ENCODE data around the gene PSD4.

Gene PSD4

GRCh38 chr2:113181258-113182051 is 7.7 kb downstream of the PSD4 start:
- H2AFZ ChIP-seq (ENCODE audit: low read depth, low read length, severe bottlenecking), result no peak overlapping the region
- no peaks in the 10 kb centered on the region for H3K9me3 ChIP-seq (ENCODE audit: insufficient read depth, low read length)
- H4K20me1 ChIP-seq (ENCODE audit: low read depth, low read length), result peaks cover 3% of the 10 kb centered on the region; the same call in 1 of the 2 replicates
- H3K36me3 ChIP-seq (ENCODE audit: low read length), result no peaks in the 10 kb centered on the region
- no peak overlapping the region for H3K9ac ChIP-seq (ENCODE audit: low read length)
- peaks cover 56% of the 10 kb centered on the region for H3K79me2 ChIP-seq (ENCODE audit: insufficient read depth, low read length)
- H3K27ac ChIP-seq (ENCODE audit: low read depth, low read length), result no peak overlapping the region
- TF ChIP-seq CTCF (IDR thresholded peaks at IDR 0.05; ENCODE audit: insufficient read depth, low read length, poor library complexity, severe bottlenecking), result no peak
- TF ChIP-seq EZH2phosphoT487 (conservative IDR thresholded peaks at IDR 0.05; ENCODE audit: low read length), result no peak
- H3F3A ChIP-seq (ENCODE audit: insufficient read depth), result no peaks in the 10 kb centered on the region
- no peaks in the 10 kb centered on the region for H3K27me3 ChIP-seq (ENCODE audit: low read length)
- no peak overlapping the region for H3K4me3 ChIP-seq (ENCODE audit: insufficient read depth, low read length, poor library complexity, severe bottlenecking)
- no peak overlapping the region for H3K4me2 ChIP-seq (ENCODE audit: low read depth, low read length, poor library complexity, severe bottlenecking)
- no peaks in the 10 kb centered on the region for H3K9me2 ChIP-seq (replicated peaks; ENCODE audit: insufficient read depth, low read length)

GRCh38 chr2:113182471-113183260 is 8.9 kb downstream of the PSD4 start:
- Histone ChIP-seq H3K9ac (ENCODE audit: low read length) (no peak overlapping the region), H3K27ac (ENCODE audit: low read depth, low read length) (no peak overlapping the region), H2AFZ (ENCODE audit: low read depth, low read length, severe bottlenecking) (no peak overlapping the region), H3K4me2 (ENCODE audit: low read depth, low read length, poor library complexity, severe bottlenecking) (no peak overlapping the region), H3K79me2 (ENCODE audit: insufficient read depth, low read length) (peaks cover 46% of the 10 kb centered on the region), H3K27me3 (ENCODE audit: low read length) (no peaks in the 10 kb centered on the region), H3F3A (ENCODE audit: insufficient read depth) (no peaks in the 10 kb centered on the region), H3K9me2 (replicated peaks; ENCODE audit: insufficient read depth, low read length) (no peaks in the 10 kb centered on the region), H3K36me3 (ENCODE audit: low read length) (peaks cover under 1% of the 10 kb centered on the region; the same call in 1 of the 2 replicates), H4K20me1 (ENCODE audit: low read depth, low read length) (peaks cover 3% of the 10 kb centered on the region; the same call in 1 of the 2 replicates), H3K4me3 (ENCODE audit: insufficient read depth, low read length, poor library complexity, severe bottlenecking) (no peak overlapping the region), H3K9me3 (ENCODE audit: insufficient read depth, low read length) (no peaks in the 10 kb centered on the region)
- TF ChIP-seq EZH2phosphoT487 (conservative IDR thresholded peaks at IDR 0.05; ENCODE audit: low read length) (no peak), CTCF (IDR thresholded peaks at IDR 0.05; ENCODE audit: insufficient read depth, low read length, poor library complexity, severe bottlenecking) (no peak)

GRCh38 chr2:113183264-113183663 is 9.5 kb downstream of the PSD4 start:
- Histone ChIP-seq H3K9me3 (ENCODE audit: insufficient read depth, low read length) (no peaks in the 10 kb centered on the region), H3K9ac (ENCODE audit: low read length) (no peak overlapping the region), H3K4me2 (ENCODE audit: low read depth, low read length, poor library complexity, severe bottlenecking) (no peak overlapping the region), H3K4me3 (ENCODE audit: insufficient read depth, low read length, poor library complexity, severe bottlenecking) (no peak overlapping the region), H3K9me2 (replicated peaks; ENCODE audit: insufficient read depth, low read length) (no peaks in the 10 kb centered on the region), H3K27ac (ENCODE audit: low read depth, low read length) (no peak overlapping the region), H3K27me3 (ENCODE audit: low read length) (no peaks in the 10 kb centered on the region), H3K36me3 (ENCODE audit: low read length) (peaks cover 3% of the 10 kb centered on the region; the same call in 1 of the 2 replicates), H4K20me1 (ENCODE audit: low read depth, low read length) (peaks cover 3% of the 10 kb centered on the region; the same call in 1 of the 2 replicates), H2AFZ (ENCODE audit: low read depth, low read length, severe bottlenecking) (no peak overlapping the region), H3K79me2 (ENCODE audit: insufficient read depth, low read length) (peaks cover 48% of the 10 kb centered on the region), H3F3A (ENCODE audit: insufficient read depth) (no peaks in the 10 kb centered on the region)
- TF ChIP-seq CTCF (IDR thresholded peaks at IDR 0.05; ENCODE audit: insufficient read depth, low read length, poor library complexity, severe bottlenecking), result no peak
- no peak for TF ChIP-seq EZH2phosphoT487 (conservative IDR thresholded peaks at IDR 0.05; ENCODE audit: low read length)
